GM18526 (cell line): ENCODE measurements around the gene BRD3.

Experiments
- POLR2A ChIP-seq: IDR thresholded peaks from 3 replicates; pipeline ENCODE4 v1.6.1; 2011; ENCODE audit not compliant: insufficient read length; ENCODE audit errors: extremely low read depth

The BRD3 gene

GRCh38 chr9:134069480-134070399 is 1.9 kb upstream of the BRD3 start:
- TF ChIP-seq POLR2A: no peak

- no peak for TF ChIP-seq POLR2A
Measured at GRCh38 chr9:134068744-134069479, 1.1 kb upstream of the BRD3 start.

GRCh38 chr9:134066913-134067851 is 644 bp downstream of the BRD3 start:
- TF ChIP-seq POLR2A: peak; percentile 10

- no peak for TF ChIP-seq POLR2A
Measured at GRCh38 chr9:134066526-134066912, 1.3 kb downstream of the BRD3 start.

- TF ChIP-seq POLR2A: peak; percentile 32
Measured at GRCh38 chr9:134065612-134066419, 2.0 kb downstream of the BRD3 start.

GRCh38 chr9:134064711-134065110 is 3.1 kb downstream of the BRD3 start:
- no peak for TF ChIP-seq POLR2A

- no peak for TF ChIP-seq POLR2A
Measured at GRCh38 chr9:134063571-134064450, 4.0 kb downstream of the BRD3 start.

GRCh38 chr9:134063088-134063570 is 4.7 kb downstream of the BRD3 start:
- no peak for TF ChIP-seq POLR2A

GRCh38 chr9:134062461-134063087 is 5.3 kb downstream of the BRD3 start:
- TF ChIP-seq POLR2A: no peak

- no peak for TF ChIP-seq POLR2A
Measured at GRCh38 chr9:134061688-134062371, 6.0 kb downstream of the BRD3 start.

- no peak for TF ChIP-seq POLR2A
Measured at GRCh38 chr9:134061019-134061687, 6.7 kb downstream of the BRD3 start.

GRCh38 chr9:134060546-134060945 is 7.3 kb downstream of the BRD3 start:
- TF ChIP-seq POLR2A: no peak
